ENCODE measurements around the gene REEP2.
A peak's percentile ranks its signal among the peaks of the same experiment; 100 is the strongest.

REEP2 gene

DNA sequence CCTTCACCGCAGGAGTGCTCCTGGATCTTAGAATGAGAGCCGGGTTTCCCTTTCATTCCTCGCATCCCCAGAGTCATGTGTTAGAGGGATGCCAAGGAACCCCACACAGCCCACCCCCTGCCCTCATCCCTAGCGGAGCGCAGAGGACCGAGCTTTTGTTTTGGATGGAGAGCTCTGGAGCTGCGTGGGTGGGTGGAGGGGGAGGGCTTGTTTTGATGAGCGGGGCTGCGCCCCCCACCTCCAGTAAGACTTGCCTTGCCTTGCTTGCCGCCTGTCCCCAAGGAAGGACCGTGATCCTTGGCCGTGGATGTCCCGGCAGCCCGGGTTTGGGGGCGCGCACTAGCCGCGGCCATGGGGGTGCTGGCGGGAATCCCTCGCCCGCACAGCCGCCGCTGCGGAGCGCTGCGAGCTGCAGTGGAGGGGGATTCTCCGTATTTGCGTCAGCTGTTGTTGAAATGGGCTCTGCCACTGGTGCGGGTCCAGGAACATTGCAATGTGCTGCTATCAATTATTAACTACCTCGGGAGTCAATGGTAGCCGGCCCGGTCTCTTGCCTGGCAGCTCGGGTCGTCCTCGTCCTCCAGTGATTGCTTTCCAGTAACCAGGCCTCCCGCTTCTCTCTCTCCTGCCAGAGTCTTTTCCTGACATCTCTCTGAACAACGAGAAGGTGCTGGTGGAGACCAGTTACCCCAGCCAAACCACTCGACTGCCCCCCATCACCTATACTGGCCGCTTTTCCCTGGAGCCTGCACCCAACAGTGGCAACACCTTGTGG, 27.5 kb downstream of the REEP2 start:
- H3K4me3 ChIP-seq (ENCODE audit: low read depth, low read length) = peak overlapping the region; percentile 55
- TF ChIP-seq, protein P1, sequence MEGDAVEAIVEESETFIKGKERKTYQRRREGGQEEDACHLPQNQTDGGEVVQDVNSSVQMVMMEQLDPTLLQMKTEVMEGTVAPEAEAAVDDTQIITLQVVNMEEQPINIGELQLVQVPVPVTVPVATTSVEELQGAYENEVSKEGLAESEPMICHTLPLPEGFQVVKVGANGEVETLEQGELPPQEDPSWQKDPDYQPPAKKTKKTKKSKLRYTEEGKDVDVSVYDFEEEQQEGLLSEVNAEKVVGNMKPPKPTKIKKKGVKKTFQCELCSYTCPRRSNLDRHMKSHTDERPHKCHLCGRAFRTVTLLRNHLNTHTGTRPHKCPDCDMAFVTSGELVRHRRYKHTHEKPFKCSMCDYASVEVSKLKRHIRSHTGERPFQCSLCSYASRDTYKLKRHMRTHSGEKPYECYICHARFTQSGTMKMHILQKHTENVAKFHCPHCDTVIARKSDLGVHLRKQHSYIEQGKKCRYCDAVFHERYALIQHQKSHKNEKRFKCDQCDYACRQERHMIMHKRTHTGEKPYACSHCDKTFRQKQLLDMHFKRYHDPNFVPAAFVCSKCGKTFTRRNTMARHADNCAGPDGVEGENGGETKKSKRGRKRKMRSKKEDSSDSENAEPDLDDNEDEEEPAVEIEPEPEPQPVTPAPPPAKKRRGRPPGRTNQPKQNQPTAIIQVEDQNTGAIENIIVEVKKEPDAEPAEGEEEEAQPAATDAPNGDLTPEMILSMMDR (IDR thresholded peaks at IDR 0.05; ENCODE audit: low read depth, low read length) = no peak
- peak; percentile 22 for DNase-seq (ENCODE audit: low read depth, low spot score)
- in situ Hi-C loops (cut with HindIII; ENCODE audit: low sequenced_read_pairs) = no loop called here

DNA sequence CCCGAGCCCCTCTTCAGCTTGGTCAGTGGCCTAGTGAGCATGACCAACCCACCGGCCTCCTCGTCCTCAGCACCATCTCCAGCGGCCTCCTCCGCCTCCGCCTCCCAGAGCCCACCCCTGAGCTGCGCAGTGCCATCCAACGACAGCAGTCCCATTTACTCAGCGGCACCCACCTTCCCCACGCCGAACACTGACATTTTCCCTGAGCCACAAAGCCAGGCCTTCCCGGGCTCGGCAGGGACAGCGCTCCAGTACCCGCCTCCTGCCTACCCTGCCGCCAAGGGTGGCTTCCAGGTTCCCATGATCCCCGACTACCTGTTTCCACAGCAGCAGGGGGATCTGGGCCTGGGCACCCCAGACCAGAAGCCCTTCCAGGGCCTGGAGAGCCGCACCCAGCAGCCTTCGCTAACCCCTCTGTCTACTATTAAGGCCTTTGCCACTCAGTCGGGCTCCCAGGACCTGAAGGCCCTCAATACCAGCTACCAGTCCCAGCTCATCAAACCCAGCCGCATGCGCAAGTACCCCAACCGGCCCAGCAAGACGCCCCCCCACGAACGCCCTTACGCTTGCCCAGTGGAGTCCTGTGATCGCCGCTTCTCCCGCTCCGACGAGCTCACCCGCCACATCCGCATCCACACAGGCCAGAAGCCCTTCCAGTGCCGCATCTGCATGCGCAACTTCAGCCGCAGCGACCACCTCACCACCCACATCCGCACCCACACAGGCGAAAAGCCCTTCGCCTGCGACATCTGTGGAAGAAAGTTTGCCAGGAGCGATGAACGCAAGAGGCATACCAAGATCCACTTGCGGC, 28.2 kb downstream of the REEP2 start:
- peak overlapping the region; percentile 55 for H3K4me3 ChIP-seq (ENCODE audit: low read depth, low read length)
- DNase-seq (ENCODE audit: low read depth, low spot score) = peak; percentile 9
- TF ChIP-seq, protein P1 (IDR thresholded peaks at IDR 0.05; ENCODE audit: low read depth, low read length) = no peak
- in situ Hi-C loops (cut with HindIII; ENCODE audit: low sequenced_read_pairs) = no loop called here

DNA sequence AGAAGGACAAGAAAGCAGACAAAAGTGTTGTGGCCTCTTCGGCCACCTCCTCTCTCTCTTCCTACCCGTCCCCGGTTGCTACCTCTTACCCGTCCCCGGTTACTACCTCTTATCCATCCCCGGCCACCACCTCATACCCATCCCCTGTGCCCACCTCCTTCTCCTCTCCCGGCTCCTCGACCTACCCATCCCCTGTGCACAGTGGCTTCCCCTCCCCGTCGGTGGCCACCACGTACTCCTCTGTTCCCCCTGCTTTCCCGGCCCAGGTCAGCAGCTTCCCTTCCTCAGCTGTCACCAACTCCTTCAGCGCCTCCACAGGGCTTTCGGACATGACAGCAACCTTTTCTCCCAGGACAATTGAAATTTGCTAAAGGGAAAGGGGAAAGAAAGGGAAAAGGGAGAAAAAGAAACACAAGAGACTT, 28.9 kb downstream of the REEP2 start:
- in situ Hi-C loops (cut with HindIII; ENCODE audit: low sequenced_read_pairs) = no loop called here
- peak overlapping the region; percentile 2 for H3K4me3 ChIP-seq (ENCODE audit: low read depth, low read length)
- no peak for DNase-seq (ENCODE audit: low read depth, low spot score)
- TF ChIP-seq, protein P1 (IDR thresholded peaks at IDR 0.05; ENCODE audit: low read depth, low read length) = no peak

DNA sequence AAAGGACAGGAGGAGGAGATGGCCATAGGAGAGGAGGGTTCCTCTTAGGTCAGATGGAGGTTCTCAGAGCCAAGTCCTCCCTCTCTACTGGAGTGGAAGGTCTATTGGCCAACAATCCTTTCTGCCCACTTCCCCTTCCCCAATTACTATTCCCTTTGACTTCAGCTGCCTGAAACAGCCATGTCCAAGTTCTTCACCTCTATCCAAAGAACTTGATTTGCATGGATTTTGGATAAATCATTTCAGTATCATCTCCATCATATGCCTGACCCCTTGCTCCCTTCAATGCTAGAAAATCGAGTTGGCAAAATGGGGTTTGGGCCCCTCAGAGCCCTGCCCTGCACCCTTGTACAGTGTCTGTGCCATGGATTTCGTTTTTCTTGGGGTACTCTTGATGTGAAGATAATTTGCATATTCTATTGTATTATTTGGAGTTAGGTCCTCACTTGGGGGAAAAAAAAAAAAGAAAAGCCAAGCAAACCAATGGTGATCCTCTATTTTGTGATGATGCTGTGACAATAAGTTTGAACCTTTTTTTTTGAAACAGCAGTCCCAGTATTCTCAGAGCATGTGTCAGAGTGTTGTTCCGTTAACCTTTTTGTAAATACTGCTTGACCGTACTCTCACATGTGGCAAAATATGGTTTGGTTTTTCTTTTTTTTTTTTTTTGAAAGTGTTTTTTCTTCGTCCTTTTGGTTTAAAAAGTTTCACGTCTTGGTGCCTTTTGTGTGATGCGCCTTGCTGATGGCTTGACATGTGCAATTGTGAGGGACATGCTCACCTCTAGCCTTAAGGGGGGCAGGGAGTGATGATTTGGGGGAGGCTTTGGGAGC, 29.5 kb downstream of the REEP2 start:
- TF ChIP-seq, protein P1 (IDR thresholded peaks at IDR 0.05; ENCODE audit: low read depth, low read length) = no peak
- DNase-seq (ENCODE audit: low read depth, low spot score) = peak; percentile 30
- in situ Hi-C loops (cut with HindIII; ENCODE audit: low sequenced_read_pairs) = no loop called here
- no peak overlapping the region for H3K4me3 ChIP-seq (ENCODE audit: low read depth, low read length)

DNA sequence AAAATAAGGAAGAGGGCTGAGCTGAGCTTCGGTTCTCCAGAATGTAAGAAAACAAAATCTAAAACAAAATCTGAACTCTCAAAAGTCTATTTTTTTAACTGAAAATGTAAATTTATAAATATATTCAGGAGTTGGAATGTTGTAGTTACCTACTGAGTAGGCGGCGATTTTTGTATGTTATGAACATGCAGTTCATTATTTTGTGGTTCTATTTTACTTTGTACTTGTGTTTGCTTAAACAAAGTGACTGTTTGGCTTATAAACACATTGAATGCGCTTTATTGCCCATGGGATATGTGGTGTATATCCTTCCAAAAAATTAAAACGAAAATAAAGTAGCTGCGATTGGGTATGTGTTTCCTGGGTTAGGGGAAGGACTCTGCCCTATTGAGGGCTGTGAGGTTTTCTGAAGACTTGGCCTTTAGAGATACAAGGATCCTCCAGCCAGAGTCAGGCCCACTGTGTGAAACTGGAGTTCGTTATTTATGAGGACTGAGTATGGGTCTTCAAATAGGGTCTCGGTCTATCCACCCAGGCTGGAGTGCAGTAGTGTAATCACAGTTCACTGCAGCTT, 30.2 kb downstream of the REEP2 start:
- no peak for DNase-seq (ENCODE audit: low read depth, low spot score)
- in situ Hi-C loops (cut with HindIII; ENCODE audit: low sequenced_read_pairs) = no loop called here
- TF ChIP-seq, protein P1 (IDR thresholded peaks at IDR 0.05; ENCODE audit: low read depth, low read length) = no peak
- no peak overlapping the region for H3K4me3 ChIP-seq (ENCODE audit: low read depth, low read length)

All from astrocyte of the spinal cord (primary cell).